WTC11 (cell line): Measurements from ENCODE around the gene CNN2. TPM values are rescaled to one million over a fixed set of nuclear protein-coding genes. Genes with fewer than 3 reads are reported as not detected.

Source experiments
- ATAC-seq: fragments of 200-7000 bp; cut with Tn5 transposase; 2 replicates; pipeline ENCODE4 v1.10.0; 2021; ENCODE audit warnings: mild to moderate bottlenecking, moderate library complexity
- CTCF ChIA-PET: fragments of 300-600 bp; sonication (Branson Sonifier 250); formaldehyde crosslinking; loops from one replicate; lab custom pipeline; 2021; ENCODE audit warnings: antibody characterized with exemption; lab: Charles Lee
- POLR2A ChIA-PET: fragments of 350-600 bp; sonication (Branson Sonifier 250); formaldehyde crosslinking; loops from one replicate; lab custom pipeline; 2021; ENCODE audit warnings: antibody characterized with exemption; lab: Charles Lee
- DNase-seq: peaks from one replicate; pipeline ENCODE4 v3.0.0; 2021; ENCODE audit warnings: low spot score
- H3K27ac Mint-ChIP-seq: 2 replicates; pipeline ENCODE4 v1.8.0; 2021; ENCODE audit warnings: mixed read lengths
- H3K27me3 Mint-ChIP-seq: 2 replicates; pipeline ENCODE4 v1.8.0; 2021; ENCODE audit warnings: low read depth, mild to moderate bottlenecking, moderate library complexity, mixed read lengths
- H3K36me3 Mint-ChIP-seq: 2 replicates; pipeline ENCODE4 v1.8.0; 2021; ENCODE audit warnings: mixed read lengths
- H3K4me1 Mint-ChIP-seq: 2 replicates; pipeline ENCODE4 v1.8.0; 2022; ENCODE audit warnings: mixed read lengths
- H3K4me3 Mint-ChIP-seq: 2 replicates; pipeline ENCODE4 v1.8.0; 2021; ENCODE audit warnings: mild to moderate bottlenecking, moderate library complexity, mixed read lengths
- H3K9me3 Mint-ChIP-seq: 2 replicates; pipeline ENCODE4 v1.8.0; 2021; ENCODE audit warnings: mixed read lengths
- E2F5 ChIP-seq: sonication (generic); formaldehyde crosslinking; IDR thresholded peaks from 2 replicates; pipeline ENCODE4 v1.8.1; 2022; ENCODE audit warnings: mild to moderate bottlenecking, moderate library complexity, missing genetic modification reagents
- GABPB1 ChIP-seq: sonication (generic); formaldehyde crosslinking; IDR thresholded peaks from 2 replicates; pipeline ENCODE4 v1.8.1; 2023; ENCODE audit warnings: mild to moderate bottlenecking, missing genetic modification reagents
- GRHL2 ChIP-seq: fragments of 250-450 bp; sonication (Bioruptor Pico); IDR thresholded peaks from 2 replicates; pipeline ENCODE4 v1.8.0; 2022; ENCODE audit warnings: mild to moderate bottlenecking, moderate library complexity; ENCODE audit not compliant: insufficient replicate concordance, severe bottlenecking
- HMGXB4 ChIP-seq: sonication (generic); formaldehyde crosslinking; IDR thresholded peaks from 2 replicates; pipeline ENCODE4 v1.8.1; 2023; ENCODE audit warnings: mild to moderate bottlenecking, moderate library complexity, missing genetic modification reagents
- NR3C1 ChIP-seq: sonication (generic); formaldehyde crosslinking; conservative IDR thresholded peaks from 2 replicates; pipeline ENCODE4 v1.8.1; 2023; ENCODE audit warnings: low read depth, mild to moderate bottlenecking, missing genetic modification reagents
- STAT6 ChIP-seq: sonication (generic); formaldehyde crosslinking; conservative IDR thresholded peaks from 2 replicates; pipeline ENCODE4 v1.8.1; 2023; ENCODE audit warnings: mild to moderate bottlenecking, low read depth, missing genetic modification reagents, moderate library complexity
- total RNA-seq: library from RNA; stranded (reverse); gene quantifications from 3 replicates; pipeline ENCODE4 v1.2.3, GENCODE V29; 2021
- TF ChIP-seq, protein P1 (sequence below): fragments of 250-450 bp; sonication (Bioruptor Pico); IDR thresholded peaks from 2 replicates; pipeline ENCODE4 v1.9.0; 2021; ENCODE audit warnings: mild to moderate bottlenecking, borderline replicate concordance
- TF ChIP-seq, protein P2 (sequence below): sonication (generic); formaldehyde crosslinking; IDR thresholded peaks from 2 replicates; pipeline ENCODE4 v1.8.1; 2022; ENCODE audit warnings: mild to moderate bottlenecking, missing genetic modification reagents, moderate library complexity, borderline replicate concordance

CNN2 gene
- total RNA-seq, 1 experiment from 2014 or later, result 390 TPM

- ChIA-PET CTCF (interaction anchor here (1.0 to 2.6 kb wide), 2 partner anchors 9 to 21 kb away, joined by 4 to 6 read pairs; partner anchors contain the start of gene ABCA7), POLR2A (interaction anchor here (0.5 kb wide), 1 partner anchor 11 kb away, joined by 5 read pairs; no protein-coding TSS in a partner anchor)
- no peaks in the 10 kb centered on the region for H3K4me1 Mint-ChIP-seq
- TF ChIP-seq, protein P1, sequence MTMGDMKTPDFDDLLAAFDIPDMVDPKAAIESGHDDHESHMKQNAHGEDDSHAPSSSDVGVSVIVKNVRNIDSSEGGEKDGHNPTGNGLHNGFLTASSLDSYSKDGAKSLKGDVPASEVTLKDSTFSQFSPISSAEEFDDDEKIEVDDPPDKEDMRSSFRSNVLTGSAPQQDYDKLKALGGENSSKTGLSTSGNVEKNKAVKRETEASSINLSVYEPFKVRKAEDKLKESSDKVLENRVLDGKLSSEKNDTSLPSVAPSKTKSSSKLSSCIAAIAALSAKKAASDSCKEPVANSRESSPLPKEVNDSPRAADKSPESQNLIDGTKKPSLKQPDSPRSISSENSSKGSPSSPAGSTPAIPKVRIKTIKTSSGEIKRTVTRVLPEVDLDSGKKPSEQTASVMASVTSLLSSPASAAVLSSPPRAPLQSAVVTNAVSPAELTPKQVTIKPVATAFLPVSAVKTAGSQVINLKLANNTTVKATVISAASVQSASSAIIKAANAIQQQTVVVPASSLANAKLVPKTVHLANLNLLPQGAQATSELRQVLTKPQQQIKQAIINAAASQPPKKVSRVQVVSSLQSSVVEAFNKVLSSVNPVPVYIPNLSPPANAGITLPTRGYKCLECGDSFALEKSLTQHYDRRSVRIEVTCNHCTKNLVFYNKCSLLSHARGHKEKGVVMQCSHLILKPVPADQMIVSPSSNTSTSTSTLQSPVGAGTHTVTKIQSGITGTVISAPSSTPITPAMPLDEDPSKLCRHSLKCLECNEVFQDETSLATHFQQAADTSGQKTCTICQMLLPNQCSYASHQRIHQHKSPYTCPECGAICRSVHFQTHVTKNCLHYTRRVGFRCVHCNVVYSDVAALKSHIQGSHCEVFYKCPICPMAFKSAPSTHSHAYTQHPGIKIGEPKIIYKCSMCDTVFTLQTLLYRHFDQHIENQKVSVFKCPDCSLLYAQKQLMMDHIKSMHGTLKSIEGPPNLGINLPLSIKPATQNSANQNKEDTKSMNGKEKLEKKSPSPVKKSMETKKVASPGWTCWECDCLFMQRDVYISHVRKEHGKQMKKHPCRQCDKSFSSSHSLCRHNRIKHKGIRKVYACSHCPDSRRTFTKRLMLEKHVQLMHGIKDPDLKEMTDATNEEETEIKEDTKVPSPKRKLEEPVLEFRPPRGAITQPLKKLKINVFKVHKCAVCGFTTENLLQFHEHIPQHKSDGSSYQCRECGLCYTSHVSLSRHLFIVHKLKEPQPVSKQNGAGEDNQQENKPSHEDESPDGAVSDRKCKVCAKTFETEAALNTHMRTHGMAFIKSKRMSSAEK (CRISPR knock-in tag), result no peak
- no peak for TF ChIP-seq STAT6 (CRISPR knock-in tag)
- no peak for TF ChIP-seq GABPB1 (CRISPR knock-in tag)
- no peak for TF ChIP-seq HMGXB4
- no peak for TF ChIP-seq E2F5
- TF ChIP-seq GRHL2 (CRISPR knock-in tag), result no peak
- no peak overlapping the region for H3K27ac Mint-ChIP-seq
- peaks cover 5% of the 10 kb centered on the region; the same call in 1 of the 2 replicates for H3K36me3 Mint-ChIP-seq
- H3K27me3 Mint-ChIP-seq, result no peaks in the 10 kb centered on the region
- no peak overlapping the region for H3K4me3 Mint-ChIP-seq
- DNase-seq (no peak), ATAC-seq (no peak)
- H3K9me3 Mint-ChIP-seq, result no peaks in the 10 kb centered on the region
These were observed 23.4 kb downstream of the CNN2 start for GRCh38 chr19:1049800-1050199.

DNA sequence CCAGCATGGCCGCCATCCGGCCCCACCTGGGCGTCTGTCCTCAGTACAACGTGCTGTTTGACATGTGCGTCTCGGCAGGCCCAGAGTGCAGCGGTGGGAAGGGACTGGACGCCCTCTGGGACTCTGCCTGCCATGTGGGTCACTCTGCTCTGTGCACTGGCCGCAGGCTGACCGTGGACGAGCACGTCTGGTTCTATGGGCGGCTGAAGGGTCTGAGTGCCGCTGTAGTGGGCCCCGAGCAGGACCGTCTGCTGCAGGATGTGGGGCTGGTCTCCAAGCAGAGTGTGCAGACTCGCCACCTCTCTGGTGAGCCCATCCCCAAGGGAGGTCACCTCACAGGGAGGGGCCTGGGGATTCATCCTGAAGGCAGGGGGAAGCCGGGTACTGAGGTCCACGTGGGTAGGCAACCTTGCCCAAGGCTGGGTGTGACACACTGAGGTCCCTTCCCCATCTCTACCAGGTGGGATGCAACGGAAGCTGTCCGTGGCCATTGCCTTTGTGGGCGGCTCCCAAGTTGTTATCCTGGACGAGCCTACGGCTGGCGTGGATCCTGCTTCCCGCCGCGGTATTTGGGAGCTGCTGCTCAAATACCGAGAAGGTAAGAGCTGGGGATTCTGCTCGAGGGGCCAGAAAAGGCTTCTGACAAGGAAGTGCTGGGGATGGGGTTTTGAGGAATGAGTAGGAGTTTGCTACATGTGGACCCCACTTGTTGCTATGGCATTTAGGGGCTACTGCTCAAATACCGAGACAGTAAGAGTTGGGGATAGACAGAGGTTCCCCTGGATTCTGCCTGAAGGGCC, 24.8 kb downstream of the CNN2 start:
- DNase-seq, result no peak
- CTCF ChIA-PET, result interaction anchor here (2.6 kb wide), 1 partner anchor 20 kb away, joined by 6 read pairs; no protein-coding TSS in a partner anchor
- Mint-ChIP-seq H3K4me1 (no peaks in the 10 kb centered on the region), H3K27me3 (no peaks in the 10 kb centered on the region), H3K4me3 (no peak overlapping the region), H3K36me3 (peaks cover 8% of the 10 kb centered on the region), H3K9me3 (peaks cover 1% of the 10 kb centered on the region), H3K27ac (no peak overlapping the region)
- no peak for ATAC-seq
- POLR2A ChIA-PET, result no interaction called here
- TF ChIP-seq STAT6 (CRISPR knock-in tag) (no peak), NR3C1 (CRISPR knock-in tag) (no peak), GABPB1 (CRISPR knock-in tag) (0 out of 2 replicates have a peak, but pooled peaks have one; percentile 25)
- TF ChIP-seq, protein P2, sequence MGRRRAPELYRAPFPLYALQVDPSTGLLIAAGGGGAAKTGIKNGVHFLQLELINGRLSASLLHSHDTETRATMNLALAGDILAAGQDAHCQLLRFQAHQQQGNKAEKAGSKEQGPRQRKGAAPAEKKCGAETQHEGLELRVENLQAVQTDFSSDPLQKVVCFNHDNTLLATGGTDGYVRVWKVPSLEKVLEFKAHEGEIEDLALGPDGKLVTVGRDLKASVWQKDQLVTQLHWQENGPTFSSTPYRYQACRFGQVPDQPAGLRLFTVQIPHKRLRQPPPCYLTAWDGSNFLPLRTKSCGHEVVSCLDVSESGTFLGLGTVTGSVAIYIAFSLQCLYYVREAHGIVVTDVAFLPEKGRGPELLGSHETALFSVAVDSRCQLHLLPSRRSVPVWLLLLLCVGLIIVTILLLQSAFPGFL, result peak; percentile 50; the same call in 1 of the 2 replicates
